ENCODE measurements around the gene LIN7C. TPM values are rescaled to one million over a fixed set of nuclear protein-coding genes. Genes with fewer than 3 reads are reported as not detected.

Gene LIN7C
- total and polyA plus RNA-seq, 4 donors: 5.2 to 43.7 (median 25.8) TPM

- no peak overlapping the region for H3K9ac ChIP-seq (ENCODE audit: low read depth in 1 of 2, low read length in 2 of 2)
- no peaks in the 10 kb centered on the region for H3K27me3 ChIP-seq (ENCODE audit: control insufficient read depth in 4 of 4, insufficient read depth in 4 of 4, low read length in 3 of 4)
- no peak for TF ChIP-seq JUND (IDR thresholded peaks at IDR 0.05)
- TF ChIP-seq ATF3 (IDR thresholded peaks at IDR 0.05): no peak
- no peak for TF ChIP-seq HNF4A (conservative IDR thresholded peaks at IDR 0.05)
- TF ChIP-seq TAF1 (conservative IDR thresholded peaks at IDR 0.05): no peak
- no peak for TF ChIP-seq FOXA2 (IDR thresholded peaks at IDR 0.05)
- no peak for TF ChIP-seq FOXA1 (IDR thresholded peaks at IDR 0.05)
- TF ChIP-seq CTCF (IDR thresholded peaks at IDR 0.05; ENCODE audit: low read depth, low read length, missing input control): no peak
- no peak for TF ChIP-seq MAX (IDR thresholded peaks at IDR 0.05)
- TF ChIP-seq HNF4G (IDR thresholded peaks at IDR 0.05): no peak
- TF ChIP-seq RXRA (IDR thresholded peaks at IDR 0.05): no peak
- TF ChIP-seq SP1 (IDR thresholded peaks at IDR 0.05): no peak
- TF ChIP-seq NR2F2 (IDR thresholded peaks at IDR 0.05): no peak
- TF ChIP-seq REST (IDR thresholded peaks at IDR 0.05): no peak
- no peak for TF ChIP-seq YY1 (IDR thresholded peaks at IDR 0.05)
- TF ChIP-seq GABPA (IDR thresholded peaks at IDR 0.05 in 1 of 2, conservative IDR thresholded peaks at IDR 0.05 in 1 of 2): no peak
- no peak for TF ChIP-seq RAD21 (IDR thresholded peaks at IDR 0.05)
- no peak for TF ChIP-seq EGR1 (IDR thresholded peaks at IDR 0.05; ENCODE audit: low read depth in 2 of 2)
- TF ChIP-seq ZBTB33 (IDR thresholded peaks at IDR 0.05): no peak
- DNase-seq (ENCODE audit: low spot score): no peak
- WGBS: 77% methylated on average over 5 of the region's 5 CpGs
- no peak overlapping the region for H3K27ac ChIP-seq (ENCODE audit: low read depth in 1 of 2, low read length in 2 of 2)
- no peaks in the 10 kb centered on the region for H3K36me3 ChIP-seq (ENCODE audit: control insufficient read depth in 4 of 4, insufficient read depth in 3 of 4, low read depth in 1 of 4, low read length in 3 of 4)
- H3K4me1 ChIP-seq (ENCODE audit: control insufficient read depth in 4 of 4, insufficient read depth in 4 of 4, low read length in 3 of 4): peaks cover 0 to 5% (median 4%) of the 10 kb centered on the region in 4 donors
- no peak overlapping the region for H3K4me3 ChIP-seq (ENCODE audit: low read depth in 1 of 3, low read length in 3 of 3)
- H3K9me3 ChIP-seq (ENCODE audit: control insufficient read depth in 4 of 4, low read length in 3 of 4): no peaks in the 10 kb centered on the region
These were observed 17.6 kb upstream of the LIN7C start for GRCh38 chr11:27524155-27524554.

All from liver (tissue), 9 donors.